GM12878 (cell line): ENCODE results near the gene CRHR2. TPM values are rescaled to one million over a fixed set of nuclear protein-coding genes. Genes with fewer than 3 reads are reported as not detected.
A peak's percentile ranks its signal among the peaks of the same experiment; 100 is the strongest.

ENCODE experiments used
- ATAC-seq: fragments of 200-7000 bp; cut with Tn5 transposase; 3 replicates; pipeline ENCODE4 v1.9.1; 2020; ENCODE audit warnings: mild to moderate bottlenecking, moderate library complexity
- BruUV-seq: library from RNA; stranded (reverse); fragments of 400-500 nt; replicated peaks from 2 replicates; lab custom pipeline; 2021; lab: Mats Ljungman, UMichigan
- CTCF ChIA-PET: fragments of 300-600 bp; sonication (Branson Sonifier 250); formaldehyde crosslinking; extraction: SDS; loops from one replicate; lab custom pipeline; 2021; ENCODE audit warnings: inconsistent platforms; lab: Yijun Ruan, JAX
- POLR2A ChIA-PET: fragments of 350-600 bp; formaldehyde crosslinking; extraction: SDS; loops from one replicate; lab custom pipeline; 2021; ENCODE audit warnings: inconsistent platforms; lab: Charles Lee
- RAD21 ChIA-PET: fragments of 300-600 bp; sonication (Branson Sonifier 250); formaldehyde crosslinking; loops from one replicate; lab custom pipeline; 2023; ENCODE audit warnings: antibody characterized with exemption; ENCODE audit not compliant: unreplicated experiment; lab: Charles Lee
- SMC1A ChIA-PET: fragments of 300-600 bp; sonication (Branson Sonifier 250); formaldehyde crosslinking; loops from one replicate; lab custom pipeline; 2023; ENCODE audit not compliant: unreplicated experiment, uncharacterized antibody; lab: Charles Lee
- DNase-seq: peaks from one replicate; pipeline ENCODE4 v3.0.0-alpha.2; 2011; ENCODE audit warnings: low read depth, low spot score
- FAIRE-seq: peaks from 3 replicates; lab custom pipeline; 2011; peaks lifted over from hg19 to GRCh38; lab: Jason Lieb, UNC
- H2AFZ ChIP-seq: 2 replicates; pipeline ENCODE4 v1.6.0; 2011; ENCODE audit warnings: low read depth, low read length, control low read depth; ENCODE audit not compliant: control insufficient read depth
- H3K27ac ChIP-seq: 2 replicates; pipeline ENCODE4 v1.5.1; 2011; ENCODE audit warnings: control low read depth; ENCODE audit not compliant: control insufficient read depth, insufficient read depth
- H3K27me3 ChIP-seq, 2 experiments: replicated peaks in 1 of 2; 2 replicates each; pipeline versions ENCODE4 v1.6.0 to v1.6.1; 2011; ENCODE audit warnings: low read length in 1 of 2; ENCODE audit not compliant: control insufficient read depth in 2 of 2, insufficient read depth in 2 of 2
- H3K36me3 ChIP-seq, 2 experiments: 2 replicates each; pipeline ENCODE4 v1.5.1; 2011; ENCODE audit warnings: low read length in 1 of 2; ENCODE audit not compliant: control insufficient read depth in 2 of 2, insufficient read depth in 2 of 2
- H3K4me1 ChIP-seq: 2 replicates; pipeline ENCODE4 v1.6.1; 2011; ENCODE audit warnings: mild to moderate bottlenecking, low read length, moderate library complexity, mixed read lengths; ENCODE audit not compliant: control insufficient read depth, insufficient read depth
- H3K4me2 ChIP-seq: 2 replicates; pipeline ENCODE4 v1.6.0; 2011; ENCODE audit warnings: control low read depth; ENCODE audit not compliant: control insufficient read depth, insufficient read depth
- H3K4me3 ChIP-seq: fragments of 200-600 bp; sonication (generic); 2 replicates; pipeline ENCODE4 v1.5.1; 2016
- H3K79me2 ChIP-seq: 2 replicates; pipeline ENCODE4 v1.6.0; 2011; ENCODE audit warnings: low read length; ENCODE audit not compliant: control insufficient read depth, insufficient read depth
- H3K9ac ChIP-seq: 2 replicates; pipeline ENCODE4 v1.8.0; 2011; ENCODE audit warnings: low read length, control low read depth, mixed read lengths; ENCODE audit not compliant: control insufficient read depth, insufficient read depth
- H3K9me3 ChIP-seq: replicated peaks from 3 replicates; pipeline ENCODE4 v1.5.1; 2011; ENCODE audit warnings: mild to moderate bottlenecking, low read length; ENCODE audit not compliant: control insufficient read depth, insufficient read depth
- H4K20me1 ChIP-seq: 2 replicates; pipeline ENCODE4 v1.6.0; 2011; ENCODE audit not compliant: control insufficient read depth, insufficient read depth
- ATF7 ChIP-seq: fragments of 450-650 bp; IDR thresholded peaks from 2 replicates; pipeline ENCODE4 v1.6.1; 2016; ENCODE audit warnings: low read depth, mild to moderate bottlenecking
- CHD4 ChIP-seq: fragments of 200-600 bp; sonication (generic); IDR thresholded peaks from 2 replicates; pipeline ENCODE4 v1.6.1; 2016; ENCODE audit warnings: mild to moderate bottlenecking
- IKZF2 ChIP-seq, 2 experiments: fragments of 450-650 bp; IDR thresholded peaks; 2 replicates each; pipeline ENCODE4 v1.6.1; 2017; ENCODE audit warnings: mild to moderate bottlenecking in 2 of 2, moderate library complexity in 2 of 2
- IRF4 ChIP-seq: IDR thresholded peaks from 2 replicates; pipeline ENCODE4 v1.6.1; 2011; ENCODE audit warnings: low read depth, low read length
- JUND ChIP-seq: IDR thresholded peaks from 2 replicates; pipeline ENCODE4 v1.6.1; 2012; ENCODE audit warnings: low read depth, mild to moderate bottlenecking, low read length, improper control_type of control experiment, moderate library complexity
- KAT2A ChIP-seq: conservative IDR thresholded peaks from 2 replicates; pipeline ENCODE4 v1.6.1; 2011; ENCODE audit warnings: low read depth, low read length; ENCODE audit not compliant: control insufficient read depth
- KDM1A ChIP-seq: fragments of 200-600 bp; sonication (generic); IDR thresholded peaks from 2 replicates; pipeline ENCODE4 v1.6.1; 2016; ENCODE audit warnings: borderline replicate concordance
- RAD51 ChIP-seq: fragments of 450-650 bp; IDR thresholded peaks from 2 replicates; pipeline ENCODE4 v1.6.1; 2016; ENCODE audit warnings: moderate library complexity, mild to moderate bottlenecking, inconsistent platforms
- RELA ChIP-seq: fragments of 450-650 bp; IDR thresholded peaks from 2 replicates; pipeline ENCODE4 v1.8.0; 2014; ENCODE audit warnings: borderline replicate concordance; ENCODE audit not compliant: partially characterized antibody
- SUZ12 ChIP-seq: fragments of 200-600 bp; sonication (generic); IDR thresholded peaks from one replicate; pipeline ENCODE4 v1.6.1; 2018; ENCODE audit warnings: antibody characterized with exemption, mild to moderate bottlenecking; ENCODE audit not compliant: unreplicated experiment
- TARDBP ChIP-seq: IDR thresholded peaks from 2 replicates; pipeline ENCODE4 v1.6.1; 2016; ENCODE audit warnings: borderline replicate concordance
- YY1 ChIP-seq: IDR thresholded peaks from 2 replicates; pipeline ENCODE4 v1.6.1; 2011; ENCODE audit warnings: low read depth, mild to moderate bottlenecking, low read length
- ZBED1 ChIP-seq: IDR thresholded peaks from 2 replicates; pipeline ENCODE4 v1.6.1; 2016; ENCODE audit warnings: borderline replicate concordance
- ZNF274 ChIP-seq: IDR thresholded peaks from one replicate; pipeline ENCODE4 v1.8.0; 2011; ENCODE audit not compliant: insufficient read length, insufficient read depth
- WGBS: methylation state at CpG from one replicate; pipeline ENCODE4 v1.1.6; 2016; ENCODE audit warnings: low lambda C conversion rate; ENCODE audit not compliant: insufficient replicate concordance, insufficient coverage; ENCODE audit errors: missing lambda C conversion rate; 5-methylcytosine and 5-hydroxymethylcytosine counted together
- in situ Hi-C: fragments of 300-500 bp; cut with MboI; formaldehyde crosslinking; loops from 9 replicates; pipeline ENCODE4 v1.14.3; 2018; ENCODE audit warnings: mixed read lengths
- intact Hi-C: fragments of 100-400 bp; cut with micrococcal nuclease; formaldehyde crosslinking; loops from one replicate; pipeline ENCODE4 v1.14.2; 2022; ENCODE audit not compliant: unreplicated experiment
- polyA plus RNA-seq, 11 experiments: library from polyadenylated mRNA; depleted of rRNA in 4 of 11; unstranded in 6 of 11; stranded (reverse) in 5 of 11; fragments of >200 nt; fragmentation: Nextera tagmentation in 4 of 11; fragmentation: Illumina TruSeq in 1 of 11; extraction: Ambion mirVana in 4 of 11; extraction: Trizol in 1 of 11; gene quantifications; 1 replicate in 1 of 11; 2 replicates in 10 of 11; pipeline versions ENCODE4 v1.2.1 to v1.2.3, GENCODE V29; 2011 to 2016; ENCODE audit warnings: inconsistent platforms in 2 of 11, missing spikeins in 2 of 11, low read depth in 1 of 11
- total RNA-seq, 4 experiments: library from RNA; depleted of rRNA in 3 of 4; stranded (reverse); fragments of >200 nt in 3 of 4; fragmentation: Illumina TruSeq in 1 of 4; extraction: Trizol in 1 of 4; gene quantifications; 2 replicates each; pipeline versions ENCODE4 v1.2.1 to v1.2.3, GENCODE V29; 2013 to 2021
- TF ChIP-seq, protein P1 (sequence below): IDR thresholded peaks from 2 replicates; pipeline ENCODE4 v1.6.1; 2012; ENCODE audit warnings: improper control_type of control experiment, low read depth, low read length; ENCODE audit not compliant: insufficient replicate concordance

The CRHR2 gene
- total and polyA plus RNA-seq, 10 of the 15 experiments (the other 5 are each of a cell fraction or from before 2014, with no cell fraction given) = not detected

DNA sequence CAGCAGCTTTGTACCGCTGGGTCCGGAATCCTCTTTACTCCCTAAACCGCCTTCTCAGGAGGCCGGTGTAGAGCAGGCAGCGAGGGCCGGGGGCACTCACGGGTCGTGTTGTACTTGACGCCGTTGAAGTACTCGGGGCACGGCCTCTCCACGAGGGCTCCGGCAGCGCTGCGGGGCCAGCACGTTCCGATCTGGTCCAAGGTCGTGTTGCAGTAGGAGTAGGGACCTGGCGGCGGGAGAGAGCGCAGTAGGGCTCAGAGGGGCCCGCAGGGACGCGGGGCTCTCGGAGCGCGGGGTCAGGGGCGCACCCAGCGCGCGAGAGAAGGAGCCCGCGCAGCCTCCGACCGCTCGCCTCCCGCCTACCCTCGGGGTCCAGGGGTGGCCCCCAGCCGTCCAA lies 443 bp downstream of the CRHR2 start:
- H2AFZ ChIP-seq = no peak overlapping the region
- SMC1A ChIA-PET = no interaction called here
- no peak overlapping the region for H3K9ac ChIP-seq
- in situ Hi-C loops = no loop called here
- FAIRE-seq (no peak), DNase-seq (no peak), ATAC-seq (no peak)
- CTCF ChIA-PET = no interaction called here
- RAD21 ChIA-PET = no interaction called here
- peak; percentile 14 for TF ChIP-seq SUZ12
- no peak for TF ChIP-seq KAT2A
- no peak for TF ChIP-seq KDM1A
- H3K9me3 ChIP-seq = no peaks in the 10 kb centered on the region
- H3K79me2 ChIP-seq = no peaks in the 10 kb centered on the region
- intact Hi-C loops = no loop called here
- no peak overlapping the region for H3K4me3 ChIP-seq
- no peak overlapping the region for H3K27ac ChIP-seq
- H3K4me2 ChIP-seq = no peak overlapping the region
- no peaks in the 10 kb centered on the region for H4K20me1 ChIP-seq
- H3K27me3 ChIP-seq = peaks cover 10 to 26% of the 10 kb centered on the region in 2 experiments
- POLR2A ChIA-PET = no interaction called here
- WGBS = 6% methylated on average over 24 of the region's 40 CpGs
- no peaks in the 10 kb centered on the region for H3K36me3 ChIP-seq
- no peaks in the 10 kb centered on the region for H3K4me1 ChIP-seq
- no TSS peak for BruUV-seq

DNA sequence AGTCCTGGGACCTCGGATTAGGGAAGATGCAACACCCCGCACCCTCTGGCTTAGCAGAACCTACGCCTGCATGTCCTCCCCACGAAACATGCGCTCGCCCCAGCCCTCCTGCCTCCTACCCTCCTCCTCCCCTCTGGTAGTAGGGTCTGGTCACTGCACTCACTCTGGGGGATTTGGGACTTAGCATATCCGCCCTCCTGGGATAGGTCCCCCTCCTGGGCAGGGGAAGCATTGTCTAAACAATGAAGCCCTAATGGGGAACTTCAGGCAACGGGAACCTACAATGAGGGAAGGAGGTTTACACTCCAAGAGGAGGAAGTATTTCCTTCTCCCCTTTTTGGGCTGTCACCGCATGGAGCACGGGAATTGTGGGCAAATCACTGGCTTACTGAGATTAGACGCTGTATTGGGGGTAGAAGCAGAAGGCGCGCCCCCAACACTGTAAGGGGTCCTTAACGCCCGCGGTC lies 892 bp downstream of the CRHR2 start:
- ChIA-PET CTCF (no interaction called here), SMC1A (no interaction called here), POLR2A (no interaction called here), RAD21 (no interaction called here)
- Histone ChIP-seq H3K36me3 (no peaks in the 10 kb centered on the region), H3K27me3 (peaks cover 12 to 26% of the 10 kb centered on the region in 2 experiments), H3K4me1 (no peaks in the 10 kb centered on the region), H3K79me2 (no peaks in the 10 kb centered on the region), H4K20me1 (no peaks in the 10 kb centered on the region), H3K9me3 (no peaks in the 10 kb centered on the region), H3K27ac (no peak overlapping the region), H2AFZ (no peak overlapping the region), H3K4me3 (no peak overlapping the region), H3K9ac (no peak overlapping the region), H3K4me2 (no peak overlapping the region)
- intact Hi-C loops (no loop called here), in situ Hi-C loops (no loop called here)
- ATAC-seq (no peak), FAIRE-seq (no peak), DNase-seq (no peak)
- BruUV-seq = no TSS peak
- 10% methylated on average over 16 of the region's 16 CpGs for WGBS
- TF ChIP-seq RELA = no peak
- TF ChIP-seq IRF4 = no peak
- no peak for TF ChIP-seq JUND
- TF ChIP-seq RAD51 = no peak
- TF ChIP-seq ZBED1 = no peak
- TF ChIP-seq YY1 = no peak
- TF ChIP-seq, protein P1, sequence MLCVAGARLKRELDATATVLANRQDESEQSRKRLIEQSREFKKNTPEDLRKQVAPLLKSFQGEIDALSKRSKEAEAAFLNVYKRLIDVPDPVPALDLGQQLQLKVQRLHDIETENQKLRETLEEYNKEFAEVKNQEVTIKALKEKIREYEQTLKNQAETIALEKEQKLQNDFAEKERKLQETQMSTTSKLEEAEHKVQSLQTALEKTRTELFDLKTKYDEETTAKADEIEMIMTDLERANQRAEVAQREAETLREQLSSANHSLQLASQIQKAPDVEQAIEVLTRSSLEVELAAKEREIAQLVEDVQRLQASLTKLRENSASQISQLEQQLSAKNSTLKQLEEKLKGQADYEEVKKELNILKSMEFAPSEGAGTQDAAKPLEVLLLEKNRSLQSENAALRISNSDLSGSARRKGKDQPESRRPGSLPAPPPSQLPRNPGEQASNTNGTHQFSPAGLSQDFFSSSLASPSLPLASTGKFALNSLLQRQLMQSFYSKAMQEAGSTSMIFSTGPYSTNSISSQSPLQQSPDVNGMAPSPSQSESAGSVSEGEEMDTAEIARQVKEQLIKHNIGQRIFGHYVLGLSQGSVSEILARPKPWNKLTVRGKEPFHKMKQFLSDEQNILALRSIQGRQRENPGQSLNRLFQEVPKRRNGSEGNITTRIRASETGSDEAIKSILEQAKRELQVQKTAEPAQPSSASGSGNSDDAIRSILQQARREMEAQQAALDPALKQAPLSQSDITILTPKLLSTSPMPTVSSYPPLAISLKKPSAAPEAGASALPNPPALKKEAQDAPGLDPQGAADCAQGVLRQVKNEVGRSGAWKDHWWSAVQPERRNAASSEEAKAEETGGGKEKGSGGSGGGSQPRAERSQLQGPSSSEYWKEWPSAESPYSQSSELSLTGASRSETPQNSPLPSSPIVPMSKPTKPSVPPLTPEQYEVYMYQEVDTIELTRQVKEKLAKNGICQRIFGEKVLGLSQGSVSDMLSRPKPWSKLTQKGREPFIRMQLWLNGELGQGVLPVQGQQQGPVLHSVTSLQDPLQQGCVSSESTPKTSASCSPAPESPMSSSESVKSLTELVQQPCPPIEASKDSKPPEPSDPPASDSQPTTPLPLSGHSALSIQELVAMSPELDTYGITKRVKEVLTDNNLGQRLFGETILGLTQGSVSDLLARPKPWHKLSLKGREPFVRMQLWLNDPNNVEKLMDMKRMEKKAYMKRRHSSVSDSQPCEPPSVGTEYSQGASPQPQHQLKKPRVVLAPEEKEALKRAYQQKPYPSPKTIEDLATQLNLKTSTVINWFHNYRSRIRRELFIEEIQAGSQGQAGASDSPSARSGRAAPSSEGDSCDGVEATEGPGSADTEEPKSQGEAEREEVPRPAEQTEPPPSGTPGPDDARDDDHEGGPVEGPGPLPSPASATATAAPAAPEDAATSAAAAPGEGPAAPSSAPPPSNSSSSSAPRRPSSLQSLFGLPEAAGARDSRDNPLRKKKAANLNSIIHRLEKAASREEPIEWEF = no peak
- TF ChIP-seq ATF7 = no peak
- TF ChIP-seq TARDBP = no peak
- TF ChIP-seq ZNF274 = no peak
- TF ChIP-seq IKZF2 (IDR thresholded peaks at IDR 0.05) = no peak
- no peak for TF ChIP-seq CHD4
